Measurements from ENCODE around the gene TMEM163.
"Not testable (repeated sequence)": the region's sequence is repeated elsewhere in the genome, so short reads cannot be mapped to it uniquely, and the experiment has no call there.

The TMEM163 gene

GRCh38 chr2:134665727-134666506 lies 52.9 kb downstream of the TMEM163 start:
- no peak for DNase-seq (ENCODE audit: low read depth)

DNA sequence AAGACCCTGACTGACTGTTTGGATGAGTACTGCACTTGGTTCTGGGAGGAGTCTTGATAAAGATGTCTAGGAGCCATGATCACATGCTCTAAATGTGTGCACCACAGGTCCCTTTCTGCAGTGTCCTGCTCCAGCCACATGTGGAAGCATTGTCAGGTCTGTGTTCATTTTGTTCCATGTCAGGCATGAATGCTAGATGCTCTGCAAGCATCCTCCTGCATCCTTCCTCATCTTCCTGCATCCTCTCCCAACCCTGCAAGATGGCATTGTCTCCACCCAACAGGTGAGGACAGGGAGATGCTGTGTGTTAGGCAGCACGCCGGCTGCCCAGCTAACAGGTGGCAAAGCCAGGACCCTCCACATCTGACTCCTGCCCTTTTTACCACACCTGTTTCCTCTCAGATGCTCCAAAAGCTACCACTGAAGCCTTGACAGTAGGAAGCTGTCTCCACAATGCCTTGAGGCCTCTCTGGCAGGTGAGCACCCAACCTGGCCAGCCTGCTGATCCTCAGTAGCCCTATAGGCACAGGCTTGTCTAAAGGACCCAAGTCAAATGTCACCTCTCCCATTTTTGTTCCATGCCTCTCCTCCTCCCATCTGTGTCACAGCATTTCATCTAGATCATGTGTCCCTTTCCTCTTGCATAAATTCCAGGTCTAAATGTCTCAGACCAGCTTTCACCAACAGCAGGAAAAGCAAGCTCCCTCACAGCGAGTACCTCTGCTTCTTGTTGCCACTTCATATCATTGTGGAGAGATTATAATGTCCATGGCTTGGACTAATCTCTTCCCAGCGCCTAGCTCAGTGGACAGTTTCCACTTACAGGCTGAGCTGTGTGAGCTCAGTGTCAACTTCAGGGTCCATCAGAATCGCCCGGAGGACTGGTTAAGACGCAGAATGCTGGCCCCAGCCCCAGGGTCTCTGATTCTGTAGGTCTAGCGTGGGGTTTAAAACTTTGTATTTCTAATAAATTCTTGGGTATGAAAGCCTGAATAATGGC lies 55.0 kb downstream of the TMEM163 start:
- no peak for DNase-seq (ENCODE audit: low read depth)

GRCh38 chr2:134662751-134663150 lies 56.0 kb downstream of the TMEM163 start:
- no peak for DNase-seq (ENCODE audit: low read depth)

GRCh38 chr2:134660626-134661402 lies 58.0 kb downstream of the TMEM163 start:
- no peak for DNase-seq (ENCODE audit: low read depth)

GRCh38 chr2:134659724-134660123 lies 59.1 kb downstream of the TMEM163 start:
- no peak for DNase-seq (ENCODE audit: low read depth)

GRCh38 chr2:134657650-134658250 lies 61.0 kb downstream of the TMEM163 start:
- no peak for DNase-seq (ENCODE audit: low read depth)

DNA sequence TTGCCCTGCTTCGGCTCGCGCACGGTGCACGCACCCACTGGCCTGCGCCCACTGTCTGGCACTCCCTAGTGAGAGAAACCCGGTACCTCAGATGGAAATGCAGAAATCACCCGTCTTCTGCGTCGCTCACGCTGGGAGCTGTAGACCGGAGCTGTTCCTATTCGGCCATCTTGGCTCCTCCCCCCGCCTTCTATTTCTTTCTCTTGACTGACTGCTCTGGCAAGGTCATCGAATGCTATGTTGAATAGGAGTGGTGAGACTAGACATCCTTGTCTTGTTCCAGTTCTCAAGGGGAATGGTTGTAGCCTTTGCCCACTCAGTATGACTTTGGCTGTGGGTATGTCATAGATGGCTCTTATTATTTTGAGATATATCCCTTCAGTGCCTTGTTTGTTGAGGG lies 62.4 kb downstream of the TMEM163 start:
- not testable (repeated sequence) for DNase-seq (ENCODE audit: low read depth)

GRCh38 chr2:134648586-134648985 lies 70.2 kb downstream of the TMEM163 start:
- DNase-seq (ENCODE audit: low read depth), result no peak

GRCh38 chr2:134647607-134648256 lies 71.1 kb downstream of the TMEM163 start:
- no peak for DNase-seq (ENCODE audit: low read depth)

GRCh38 chr2:134642938-134643337 lies 75.9 kb downstream of the TMEM163 start:
- DNase-seq (ENCODE audit: low read depth), result no peak

- DNase-seq (ENCODE audit: low read depth), result no peak
Measured at GRCh38 chr2:134640494-134640893, 78.3 kb downstream of the TMEM163 start.

DNA sequence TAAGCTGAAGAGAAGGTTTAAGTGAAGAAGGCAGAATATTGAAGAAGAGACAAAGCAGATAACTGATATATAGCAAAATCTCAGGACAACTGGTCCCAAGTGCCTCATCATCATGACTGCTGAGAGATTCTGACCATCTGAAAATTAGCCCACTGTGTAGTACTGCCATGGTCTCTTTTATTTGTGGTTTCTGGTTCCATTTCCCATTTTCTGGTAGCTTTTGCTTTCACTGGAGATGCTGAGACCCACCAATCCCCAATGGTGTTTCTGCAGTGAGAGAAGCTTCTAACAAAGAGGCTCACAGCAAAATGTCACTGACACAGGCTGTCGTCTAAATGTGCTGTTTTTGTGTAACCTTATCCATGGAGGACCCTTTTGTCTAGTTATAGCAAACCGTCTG lies 79.5 kb downstream of the TMEM163 start:
- no peak for DNase-seq (ENCODE audit: low read depth)

DNA sequence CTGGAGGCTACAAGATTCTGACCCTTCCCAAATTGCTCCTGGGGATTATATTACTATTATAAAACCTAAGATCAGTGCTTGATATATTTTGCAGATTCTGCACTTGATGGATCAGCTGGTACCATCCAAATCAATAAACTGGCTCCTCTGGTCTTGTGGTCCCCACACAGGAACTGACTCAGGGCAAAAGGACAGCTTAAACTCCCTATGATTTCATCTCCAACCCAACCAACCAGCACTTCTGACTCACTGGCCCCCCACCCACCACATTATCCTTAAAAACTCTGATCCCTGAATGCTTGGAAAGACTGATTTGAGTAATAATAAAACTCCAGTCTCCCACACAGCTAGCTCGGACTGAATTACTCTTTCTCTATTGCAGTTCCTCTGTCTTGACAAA lies 82.1 kb downstream of the TMEM163 start:
- DNase-seq (ENCODE audit: low read depth), result no peak

- no peak for DNase-seq (ENCODE audit: low read depth)
Measured at GRCh38 chr2:134634054-134634753, 84.6 kb downstream of the TMEM163 start.

- DNase-seq (ENCODE audit: low read depth), result no peak
Measured at GRCh38 chr2:134630504-134631159, 88.2 kb downstream of the TMEM163 start.

DNA sequence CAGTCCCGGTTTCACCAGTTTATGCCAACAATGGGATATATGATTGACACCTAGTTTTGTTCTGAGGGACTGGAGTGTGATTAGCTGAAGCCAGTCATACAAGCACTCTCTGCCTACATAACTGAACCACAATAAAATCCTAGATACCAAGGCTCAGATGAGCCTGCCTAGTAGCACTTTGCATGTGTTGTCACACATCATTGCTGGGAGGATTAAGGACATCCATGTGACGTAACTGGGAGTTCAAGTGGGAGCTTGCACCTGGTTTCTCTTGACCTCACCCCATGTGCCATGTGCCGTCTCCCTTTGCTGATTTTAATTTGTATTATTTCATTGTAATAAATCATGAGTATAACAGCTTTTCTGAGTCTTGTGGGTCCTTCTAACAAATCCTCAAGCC lies 90.3 kb downstream of the TMEM163 start:
- DNase-seq (ENCODE audit: low read depth), result no peak

- no peak for DNase-seq (ENCODE audit: low read depth)
Measured at GRCh38 chr2:134626781-134627180, 92.0 kb downstream of the TMEM163 start.

DNA sequence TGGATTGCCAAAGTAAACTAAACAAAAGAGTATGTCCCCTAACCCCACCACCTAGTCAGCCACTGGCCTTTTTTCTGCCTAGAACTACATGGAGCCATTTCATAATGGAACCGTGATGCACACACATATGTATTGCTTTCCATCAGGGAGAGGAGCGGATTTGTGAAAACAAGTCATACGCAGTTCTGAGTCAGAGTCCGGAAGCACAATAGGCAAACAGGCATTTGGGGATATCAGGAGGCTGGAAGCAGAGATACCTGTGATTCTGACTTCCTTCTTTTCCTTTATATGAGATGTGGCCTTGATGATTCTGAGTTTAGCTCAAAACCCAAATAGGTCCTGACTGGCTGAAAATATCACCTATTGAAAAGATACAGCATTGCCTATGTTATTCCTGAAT lies 93.5 kb downstream of the TMEM163 start:
- no peak for DNase-seq (ENCODE audit: low read depth)

- no peak for DNase-seq (ENCODE audit: low read depth)
Measured at GRCh38 chr2:134623796-134624195, 95.0 kb downstream of the TMEM163 start.

DNA sequence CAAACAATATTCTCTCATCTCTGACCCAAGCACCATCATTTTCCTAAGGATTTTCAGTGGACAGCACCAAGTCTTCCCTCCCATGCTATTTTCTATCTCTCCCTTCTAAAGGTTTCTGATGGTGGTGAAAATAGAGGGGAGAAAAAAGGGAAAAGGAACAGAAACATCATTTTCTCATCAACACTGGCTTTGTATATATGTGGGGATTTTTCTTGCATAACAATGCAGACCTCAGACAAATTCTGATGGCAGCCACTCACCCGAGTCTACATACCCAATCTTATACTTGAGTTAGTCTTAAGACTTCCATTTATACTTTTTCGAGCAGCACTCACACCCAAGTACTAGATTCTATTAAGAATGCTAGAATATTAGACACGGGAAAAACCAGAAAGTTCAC lies 95.8 kb downstream of the TMEM163 start:
- DNase-seq (ENCODE audit: low read depth), result no peak
